HG03175 (cell line): ENCODE data around the gene CFAP91.

Source experiments
- ATAC-seq: cut with Tn5 transposase; IDR thresholded peaks from one replicate; pipeline ENCODE4 v1.9.1; 2021; ENCODE audit warnings: mild to moderate bottlenecking, moderate library complexity; ENCODE audit not compliant: unreplicated experiment

Gene CFAP91

GRCh38 chr3:119702530-119703527 is at the start of gene CFAP91:
Gene CFAP91, plus strand, starts transcription at chr3:119703022. Its CDS starts 77 bp downstream, at chr3:119703099.
- peak; percentile 93 for ATAC-seq

GRCh38 chr3:119653876-119654275 is 48.9 kb upstream of the CFAP91 start:
- no peak for ATAC-seq

- peak; percentile 52 for ATAC-seq
These were observed 44.7 kb upstream of the CFAP91 start for GRCh38 chr3:119657887-119658702.

- no peak for ATAC-seq
These were observed 43.8 kb upstream of the CFAP91 start for GRCh38 chr3:119658994-119659393.

- ATAC-seq, result no peak
These were observed 43.1 kb upstream of the CFAP91 start for GRCh38 chr3:119659606-119660291.

DNA sequence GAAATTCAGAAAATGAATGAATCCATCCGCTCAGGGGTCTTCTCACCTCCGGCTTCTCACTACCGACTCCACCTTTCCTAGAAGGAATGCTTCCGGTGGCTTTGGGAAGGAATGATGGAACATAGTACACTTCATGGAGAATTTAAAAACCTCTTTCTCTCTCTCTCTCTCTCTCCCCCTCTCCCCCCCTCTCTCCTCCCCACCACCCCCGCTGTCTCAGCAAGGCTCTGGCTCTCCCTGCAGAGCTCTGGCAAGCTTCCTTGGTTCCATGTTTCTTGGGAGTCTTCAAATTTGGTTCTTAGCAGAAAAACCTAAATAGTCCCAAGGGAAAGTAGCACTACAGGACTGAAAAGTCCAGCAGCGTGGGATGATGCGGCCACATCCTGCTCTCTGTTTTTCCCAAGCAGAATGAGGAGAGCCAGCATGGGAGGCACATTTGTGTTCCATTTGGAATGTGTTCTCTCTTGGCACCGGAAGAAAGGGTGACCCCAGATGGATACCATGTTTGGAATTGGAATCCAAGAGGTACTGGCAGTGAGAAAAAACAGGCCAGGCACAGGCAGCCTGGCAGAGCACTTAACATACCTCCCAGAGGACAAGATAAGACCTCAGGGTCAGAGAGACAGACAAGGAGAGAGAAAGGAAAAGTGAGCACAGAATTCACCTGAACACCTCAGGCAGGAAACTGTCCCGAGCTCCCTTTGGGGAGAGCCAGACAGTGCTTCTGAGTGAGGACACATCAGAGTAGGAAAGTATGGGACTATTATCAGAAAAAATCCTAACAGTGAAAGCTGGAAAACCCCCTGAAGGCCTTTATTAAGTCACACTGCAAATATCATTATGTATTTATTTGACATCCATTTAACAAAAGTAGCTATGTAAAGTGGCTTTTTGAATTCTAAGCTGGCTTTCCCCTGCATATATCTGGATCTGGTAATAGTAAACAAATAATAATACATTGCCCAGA is 42.1 kb upstream of the CFAP91 start, which contains the start of gene POPDC2:
Gene POPDC2 (minus strand): TSS at position 116 of the 967 bp plus-strand sequence. CDS start 166 bp downstream, outside the sequence.
- ATAC-seq, result no peak

DNA sequence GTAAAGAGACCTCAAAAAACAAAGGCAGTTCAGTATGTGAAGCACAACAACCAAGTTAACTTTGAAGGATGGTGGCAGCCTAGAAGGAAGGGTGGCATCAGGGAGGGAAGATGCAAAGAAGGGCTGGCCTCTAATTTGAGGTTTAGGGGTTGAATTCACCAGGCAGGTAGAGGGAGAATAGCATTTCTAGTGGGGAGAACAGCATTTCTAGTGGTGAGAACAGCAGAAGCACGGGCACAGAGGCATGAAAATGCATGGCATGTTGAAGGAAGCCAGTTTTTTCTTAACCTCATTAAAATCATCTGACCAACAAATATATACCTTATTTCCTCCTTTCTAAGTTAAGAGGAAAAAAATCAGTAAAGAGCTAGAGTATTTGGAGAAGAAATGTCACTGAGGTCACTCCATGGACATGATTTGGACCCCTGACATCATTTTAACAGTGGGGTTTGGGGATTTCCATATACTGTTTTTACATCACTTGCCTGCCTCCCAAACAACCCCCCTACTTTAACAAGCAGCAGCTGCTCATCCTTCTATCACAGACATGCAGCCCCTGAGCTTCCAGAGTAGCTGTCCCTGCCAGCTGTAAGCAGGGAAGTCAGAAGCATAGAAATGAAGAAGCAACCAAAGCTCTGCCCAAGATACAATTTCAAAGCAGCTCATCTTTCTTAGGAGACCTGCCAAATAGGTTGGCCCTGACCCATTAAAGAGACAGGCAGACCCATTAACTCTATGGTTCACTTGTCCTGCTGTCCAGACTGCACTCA is 40.0 kb upstream of the CFAP91 start:
- ATAC-seq, result no peak

DNA sequence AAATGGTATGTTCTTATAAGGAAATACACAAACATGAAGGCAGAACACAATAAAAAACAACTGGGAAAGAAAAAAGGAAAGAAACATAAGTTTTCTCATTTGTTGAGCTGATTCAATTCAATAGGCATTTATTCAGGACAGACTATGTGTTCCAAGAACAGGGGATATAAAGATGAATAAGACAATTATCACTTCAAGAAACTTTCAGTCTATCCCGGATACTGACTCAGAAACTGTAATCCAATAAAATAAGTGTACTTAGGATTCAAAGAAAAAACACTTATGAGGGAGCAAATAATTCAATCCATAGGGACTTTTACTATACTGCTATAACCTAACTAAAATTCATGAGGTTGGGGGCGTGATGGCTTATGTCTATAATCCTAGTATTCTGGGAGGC is 38.9 kb upstream of the CFAP91 start:
- no peak for ATAC-seq

- no peak for ATAC-seq
These were observed 38.5 kb upstream of the CFAP91 start for GRCh38 chr3:119664370-119664769.

- ATAC-seq, result peak; percentile 40
These were observed 37.9 kb upstream of the CFAP91 start for GRCh38 chr3:119664850-119665379.

- no peak for ATAC-seq
These were observed 36.8 kb upstream of the CFAP91 start for GRCh38 chr3:119665954-119666559.

DNA sequence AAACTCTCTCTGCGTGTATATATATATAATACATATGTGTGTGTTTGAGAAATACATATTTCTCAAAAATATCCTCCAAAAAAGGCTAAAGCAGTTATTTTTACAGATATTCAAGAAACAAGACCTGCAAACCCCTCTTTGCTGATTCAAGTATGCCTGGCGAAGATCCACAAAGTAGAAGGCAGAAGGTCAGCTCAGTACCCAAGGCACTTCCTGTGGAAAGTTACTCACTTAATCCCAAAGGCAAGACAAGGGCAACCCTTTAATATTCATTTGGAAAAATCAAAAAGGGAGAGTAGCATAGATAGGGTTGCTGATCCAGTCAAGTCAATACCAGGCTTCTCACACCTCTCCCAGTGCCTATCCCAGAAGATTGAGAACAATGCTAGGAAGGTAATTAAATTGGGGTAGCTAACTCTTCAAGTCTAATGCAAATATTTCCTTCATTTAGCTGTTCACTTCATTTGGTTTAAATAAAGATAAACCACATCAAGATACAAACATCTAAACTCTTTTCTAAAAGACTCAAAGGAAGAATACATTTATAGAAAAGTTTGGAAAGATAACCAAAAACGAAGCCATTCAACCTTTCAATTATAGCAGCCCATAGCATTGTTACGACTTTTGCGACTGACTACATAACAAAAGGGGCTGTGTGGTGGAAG is 32.8 kb upstream of the CFAP91 start:
- no peak for ATAC-seq

- no peak for ATAC-seq
These were observed 30.0 kb upstream of the CFAP91 start for GRCh38 chr3:119672776-119673175.

DNA sequence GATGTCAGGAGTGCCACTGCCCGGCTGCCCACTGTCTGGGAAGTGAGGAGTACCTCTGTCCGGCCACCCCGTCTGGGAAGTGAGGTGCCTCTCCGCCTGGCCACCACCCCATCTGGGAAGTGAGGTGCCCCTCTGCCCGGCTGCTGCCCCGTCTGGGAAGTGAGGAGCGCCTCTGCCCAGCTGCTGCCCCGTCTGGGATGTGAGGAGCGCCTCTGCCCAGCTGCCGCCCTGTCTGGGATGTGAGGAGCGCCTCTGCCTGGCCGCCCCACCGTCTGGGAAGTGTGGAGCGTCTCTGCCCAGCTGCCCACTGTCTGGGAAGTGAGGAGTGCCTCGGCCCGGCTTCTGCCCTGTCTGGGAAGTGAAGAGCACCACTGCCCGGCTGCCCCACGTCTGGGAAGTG is 28.9 kb upstream of the CFAP91 start:
- ATAC-seq, result no peak

DNA sequence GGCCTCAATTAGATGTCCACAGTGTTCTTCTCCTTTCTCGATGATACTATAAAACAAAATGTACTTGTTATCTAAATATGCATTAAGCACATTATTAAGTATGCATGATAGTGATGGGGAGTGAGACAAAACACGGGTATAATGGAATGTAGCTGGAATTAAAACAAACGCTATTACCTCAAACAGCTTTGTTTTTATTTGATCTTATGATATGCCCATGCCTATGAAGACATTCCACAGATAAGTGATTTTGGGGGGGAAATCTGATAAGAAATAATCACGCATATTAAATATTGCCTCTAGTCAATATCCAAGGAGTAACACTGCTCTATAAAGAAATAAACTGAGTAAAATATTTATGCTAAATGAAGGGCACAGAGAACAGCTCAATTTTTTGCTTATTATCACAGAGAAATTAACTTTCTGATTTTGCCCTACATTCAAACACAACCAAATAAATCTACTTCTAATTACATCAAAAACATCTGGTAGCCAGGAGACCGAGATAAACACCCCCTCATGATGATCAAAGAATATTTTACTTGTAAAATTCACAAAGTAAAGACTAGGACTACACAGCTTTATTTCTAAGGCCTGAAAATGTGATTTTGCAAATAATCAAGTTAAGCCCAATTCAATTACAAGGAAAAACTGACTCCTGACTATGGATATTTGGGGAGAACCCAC is 27.5 kb upstream of the CFAP91 start:
- ATAC-seq, result no peak

DNA sequence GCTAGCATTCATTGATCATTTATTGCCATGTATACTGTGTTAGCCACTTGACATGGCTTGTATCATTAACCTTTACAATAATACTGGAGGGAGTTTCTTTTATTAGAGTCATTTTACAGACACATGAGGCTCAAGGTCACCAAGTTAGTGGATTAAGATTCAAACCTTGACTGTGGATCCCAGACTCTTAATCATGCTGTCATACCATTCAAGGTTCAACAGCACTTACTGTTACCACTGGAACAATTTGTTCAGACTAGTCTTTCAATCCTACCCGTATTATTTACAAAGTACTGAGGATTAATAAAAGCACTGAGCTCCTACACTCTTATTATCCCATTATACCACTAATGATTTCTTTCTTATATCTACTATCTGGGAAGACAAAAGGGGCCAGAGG is 26.8 kb upstream of the CFAP91 start:
- ATAC-seq, result no peak
